ENCODE measurements around the gene MRPL40.

The MRPL40 gene

GRCh38 chr22:19405133-19405532 is 27.2 kb upstream of the MRPL40 start:
- H3K9me3 ChIP-seq (ENCODE audit: insufficient read depth, low read depth, low read length): no peaks in the 10 kb centered on the region
- no peaks in the 10 kb centered on the region for H3K9me2 ChIP-seq (replicated peaks; ENCODE audit: low read depth, low read length)
- peaks cover 89% of the 10 kb centered on the region; the same call in 1 of the 2 replicates for H3K36me3 ChIP-seq (ENCODE audit: insufficient read depth, low read length)
- no peaks in the 10 kb centered on the region for H4K20me1 ChIP-seq (ENCODE audit: insufficient read depth, low read length, poor library complexity, severe bottlenecking)
- H3K9ac ChIP-seq (ENCODE audit: low read depth, low read length, poor library complexity, severe bottlenecking): no peak overlapping the region
- H3K4me3 ChIP-seq (ENCODE audit: low read length, poor library complexity, severe bottlenecking): no peak overlapping the region
- no peaks in the 10 kb centered on the region for H3K4me1 ChIP-seq (ENCODE audit: insufficient read depth, low read length, poor library complexity, severe bottlenecking)
- no peak overlapping the region for H2AFZ ChIP-seq (ENCODE audit: low read length)
- no peaks in the 10 kb centered on the region for H3F3A ChIP-seq (ENCODE audit: low read depth)
- H3K27me3 ChIP-seq (ENCODE audit: insufficient read depth, low read length, poor library complexity, severe bottlenecking): no peaks in the 10 kb centered on the region
- H3K79me2 ChIP-seq (ENCODE audit: insufficient read depth, low read length): no peaks in the 10 kb centered on the region
- no peak overlapping the region for H3K4me2 ChIP-seq (ENCODE audit: low read depth, low read length, poor library complexity, severe bottlenecking)
- TF ChIP-seq EZH2phosphoT487 (IDR thresholded peaks at IDR 0.05; ENCODE audit: borderline replicate concordance) (no peak), CTCF (conservative IDR thresholded peaks at IDR 0.05; ENCODE audit: low read length) (no peak)

GRCh38 chr22:19405652-19406051 is 26.7 kb upstream of the MRPL40 start:
- Histone ChIP-seq H3K4me2 (ENCODE audit: low read depth, low read length, poor library complexity, severe bottlenecking) (no peak overlapping the region), H3K36me3 (ENCODE audit: insufficient read depth, low read length) (peaks cover 89% of the 10 kb centered on the region; the same call in 1 of the 2 replicates), H3K9ac (ENCODE audit: low read depth, low read length, poor library complexity, severe bottlenecking) (no peak overlapping the region), H4K20me1 (ENCODE audit: insufficient read depth, low read length, poor library complexity, severe bottlenecking) (no peaks in the 10 kb centered on the region), H3K4me1 (ENCODE audit: insufficient read depth, low read length, poor library complexity, severe bottlenecking) (no peaks in the 10 kb centered on the region), H3K9me2 (replicated peaks; ENCODE audit: low read depth, low read length) (no peaks in the 10 kb centered on the region), H3F3A (ENCODE audit: low read depth) (no peaks in the 10 kb centered on the region), H2AFZ (ENCODE audit: low read length) (no peak overlapping the region), H3K79me2 (ENCODE audit: insufficient read depth, low read length) (peaks cover 2% of the 10 kb centered on the region; the same call in 1 of the 2 replicates), H3K9me3 (ENCODE audit: insufficient read depth, low read depth, low read length) (no peaks in the 10 kb centered on the region), H3K27me3 (ENCODE audit: insufficient read depth, low read length, poor library complexity, severe bottlenecking) (no peaks in the 10 kb centered on the region), H3K4me3 (ENCODE audit: low read length, poor library complexity, severe bottlenecking) (no peak overlapping the region)
- TF ChIP-seq CTCF (conservative IDR thresholded peaks at IDR 0.05; ENCODE audit: low read length) (no peak), EZH2phosphoT487 (IDR thresholded peaks at IDR 0.05; ENCODE audit: borderline replicate concordance) (no peak)

- peaks cover 89% of the 10 kb centered on the region; the same call in 1 of the 2 replicates for H3K36me3 ChIP-seq (ENCODE audit: insufficient read depth, low read length)
- no peak for TF ChIP-seq CTCF (conservative IDR thresholded peaks at IDR 0.05; ENCODE audit: low read length)
- no peak for TF ChIP-seq EZH2phosphoT487 (IDR thresholded peaks at IDR 0.05; ENCODE audit: borderline replicate concordance)
- no peak overlapping the region for H3K4me2 ChIP-seq (ENCODE audit: low read depth, low read length, poor library complexity, severe bottlenecking)
- no peaks in the 10 kb centered on the region for H3K9me2 ChIP-seq (replicated peaks; ENCODE audit: low read depth, low read length)
- peaks cover 7% of the 10 kb centered on the region; the same call in 1 of the 2 replicates for H3K79me2 ChIP-seq (ENCODE audit: insufficient read depth, low read length)
- no peak overlapping the region for H3K9ac ChIP-seq (ENCODE audit: low read depth, low read length, poor library complexity, severe bottlenecking)
- no peaks in the 10 kb centered on the region for H3K27me3 ChIP-seq (ENCODE audit: insufficient read depth, low read length, poor library complexity, severe bottlenecking)
- no peaks in the 10 kb centered on the region for H4K20me1 ChIP-seq (ENCODE audit: insufficient read depth, low read length, poor library complexity, severe bottlenecking)
- no peaks in the 10 kb centered on the region for H3K4me1 ChIP-seq (ENCODE audit: insufficient read depth, low read length, poor library complexity, severe bottlenecking)
- H3K9me3 ChIP-seq (ENCODE audit: insufficient read depth, low read depth, low read length): no peaks in the 10 kb centered on the region
- no peak overlapping the region for H2AFZ ChIP-seq (ENCODE audit: low read length)
- no peak overlapping the region for H3K4me3 ChIP-seq (ENCODE audit: low read length, poor library complexity, severe bottlenecking)
- no peaks in the 10 kb centered on the region for H3F3A ChIP-seq (ENCODE audit: low read depth)
These were observed 26.0 kb upstream of the MRPL40 start for GRCh38 chr22:19406281-19406811.

All from Loucy (cell line).